Smooth muscle cell of the pulmonary artery (primary cell): ENCODE results near the gene PM20D1. TPM values are rescaled to one million over a fixed set of nuclear protein-coding genes. Genes with fewer than 3 reads are reported as not detected.

Experiments
- total RNA-seq: library from RNA; depleted of rRNA; stranded (reverse); fragments of >200 nt; gene quantifications from 2 replicates; pipeline ENCODE4 v1.2.3, GENCODE V29; 2014

Gene PM20D1, protein sequence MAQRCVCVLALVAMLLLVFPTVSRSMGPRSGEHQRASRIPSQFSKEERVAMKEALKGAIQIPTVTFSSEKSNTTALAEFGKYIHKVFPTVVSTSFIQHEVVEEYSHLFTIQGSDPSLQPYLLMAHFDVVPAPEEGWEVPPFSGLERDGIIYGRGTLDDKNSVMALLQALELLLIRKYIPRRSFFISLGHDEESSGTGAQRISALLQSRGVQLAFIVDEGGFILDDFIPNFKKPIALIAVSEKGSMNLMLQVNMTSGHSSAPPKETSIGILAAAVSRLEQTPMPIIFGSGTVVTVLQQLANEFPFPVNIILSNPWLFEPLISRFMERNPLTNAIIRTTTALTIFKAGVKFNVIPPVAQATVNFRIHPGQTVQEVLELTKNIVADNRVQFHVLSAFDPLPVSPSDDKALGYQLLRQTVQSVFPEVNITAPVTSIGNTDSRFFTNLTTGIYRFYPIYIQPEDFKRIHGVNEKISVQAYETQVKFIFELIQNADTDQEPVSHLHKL
- total RNA-seq: not detected in 2 replicates

DNA sequence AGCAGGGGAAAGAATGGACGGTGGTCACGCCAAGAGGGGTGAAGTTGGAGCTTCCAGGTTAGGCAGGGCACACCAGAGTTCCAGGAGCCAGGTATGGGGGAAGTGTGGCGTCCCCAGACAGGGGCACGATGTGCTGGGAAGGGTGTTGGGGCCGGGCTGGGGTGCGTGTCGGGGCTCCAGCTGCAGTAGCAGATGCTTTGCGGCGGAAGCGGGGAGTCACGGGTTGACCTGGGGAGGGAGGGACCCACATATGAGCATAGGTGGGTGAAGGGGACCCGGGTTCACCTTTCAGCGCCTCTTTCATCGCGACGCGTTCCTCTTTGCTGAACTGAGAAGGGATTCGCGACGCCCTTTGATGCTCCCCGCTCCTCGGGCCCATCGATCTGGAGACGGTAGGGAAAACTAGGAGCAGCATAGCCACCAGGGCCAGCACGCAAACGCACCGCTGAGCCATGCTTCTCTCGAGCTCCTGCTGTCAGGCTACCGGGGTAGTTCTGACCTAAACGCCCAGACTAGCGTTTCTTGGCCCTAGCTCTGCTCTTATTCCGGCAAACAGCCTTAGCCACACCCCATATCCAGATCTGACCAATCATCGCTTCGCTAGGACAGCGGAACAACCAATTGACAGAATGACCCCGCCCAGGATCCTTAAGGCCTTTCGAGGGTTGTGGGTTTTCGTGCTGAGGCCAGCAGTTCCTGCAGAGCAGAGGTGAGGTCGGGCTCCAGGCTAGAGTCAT is at the start of gene PM20D1:
Gene PM20D1, minus strand, starts transcription at position 514 of the 737 bp plus-strand sequence. Its CDS starts 60 bp downstream, at position 454.

DNA sequence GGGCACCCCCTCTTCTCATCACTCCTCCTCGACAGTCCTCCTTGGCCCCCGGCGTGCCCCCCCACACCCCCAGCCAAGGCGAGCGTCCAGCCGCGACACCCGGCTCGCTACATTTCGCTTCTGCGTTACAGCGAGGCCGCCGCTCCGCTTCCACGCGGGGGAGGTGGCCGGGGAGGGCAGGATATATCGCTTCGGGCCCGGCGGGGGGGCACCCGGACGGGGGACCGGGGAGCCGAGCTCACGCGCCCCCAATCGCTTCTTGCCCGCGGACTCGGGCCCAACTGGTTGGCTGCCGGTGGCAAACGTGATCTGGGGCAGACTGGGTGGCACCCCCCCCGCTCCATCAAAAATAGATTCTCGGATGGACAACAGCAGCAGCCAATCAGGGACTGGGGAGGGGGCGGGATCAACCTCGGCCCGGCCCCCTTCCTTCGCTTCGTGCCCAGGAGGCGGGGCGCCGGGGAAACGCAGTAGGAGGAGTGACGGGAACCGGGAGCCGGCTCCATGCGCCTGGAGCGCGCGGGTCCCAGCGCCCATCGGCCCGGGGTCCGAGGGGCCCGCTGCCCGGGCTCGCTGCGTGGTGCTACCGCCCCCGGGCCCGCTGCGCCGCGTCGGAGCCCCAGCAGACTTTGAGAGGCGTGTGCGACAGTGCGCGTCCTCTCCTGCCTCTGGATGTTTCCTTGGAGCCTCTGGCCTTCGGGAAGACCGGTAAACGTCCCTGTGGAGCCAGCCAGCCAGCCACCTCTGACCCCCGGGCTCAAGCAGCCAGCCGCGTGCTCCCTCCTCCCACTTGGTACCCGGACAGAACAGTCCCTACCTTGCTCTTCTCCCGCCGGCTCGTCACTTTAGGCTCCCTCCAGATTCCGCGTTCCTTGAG is 36.8 kb downstream of the PM20D1 start, which contains the start of gene SLC41A1:
Gene SLC41A1, minus strand, starts transcription at position 321 of the 877 bp plus-strand sequence. CDS start 2,757 bp downstream, outside the sequence.

Other genes starting within 250 kb of the PM20D1 start
- 16.2 and 20.5 TPM in 2 replicates for gene ELK4, start 218.1 kb downstream of the PM20D1 start, total RNA-seq
- gene SLC45A3, start 169.6 kb downstream of the PM20D1 start, total RNA-seq: 3.7 and 4.3 TPM in 2 replicates
- 92.4 and 143 TPM in 2 replicates for gene NUCKS1, start 100.0 kb downstream of the PM20D1 start, total RNA-seq
- gene RAB29, start 74.7 kb downstream of the PM20D1 start, total RNA-seq: 29.3 and 32.3 TPM in 2 replicates
- gene SLC41A1, start 36.9 kb downstream of the PM20D1 start, total RNA-seq: 36.4 and 39.6 TPM in 2 replicates
- not detected in 2 replicates for gene SLC26A9, start 93.3 kb upstream of the PM20D1 start, total RNA-seq
- gene RAB7B, start 153.3 kb upstream of the PM20D1 start, total RNA-seq: 2.4 and 6.5 TPM in 2 replicates
- not detected in 2 replicates for gene CTSE, start 173.8 kb upstream of the PM20D1 start, total RNA-seq
- gene RHEX, start 203.0 kb upstream of the PM20D1 start, total RNA-seq: not detected in 2 replicates